OCI-LY7 (cell line): Measurements from ENCODE around the gene PTPRU.

ENCODE experiments used
- EZH2phosphoT487 ChIP-seq: fragments of 200-600 bp; sonication (generic); IDR thresholded peaks from 2 replicates; pipeline ENCODE4 v1.6.1; 2018; ENCODE audit warnings: low read depth, borderline replicate concordance, mild to moderate bottlenecking, mixed run types, antibody characterized with exemption, low read length, moderate library complexity, mixed read lengths
- TF ChIP-seq, protein P1 (sequence below): fragments of 200-600 bp; sonication (generic); conservative IDR thresholded peaks from 2 replicates; pipeline ENCODE4 v1.5.1; 2014; ENCODE audit warnings: mild to moderate bottlenecking, antibody characterized with exemption, low read length, moderate library complexity, mixed read lengths

DNA sequence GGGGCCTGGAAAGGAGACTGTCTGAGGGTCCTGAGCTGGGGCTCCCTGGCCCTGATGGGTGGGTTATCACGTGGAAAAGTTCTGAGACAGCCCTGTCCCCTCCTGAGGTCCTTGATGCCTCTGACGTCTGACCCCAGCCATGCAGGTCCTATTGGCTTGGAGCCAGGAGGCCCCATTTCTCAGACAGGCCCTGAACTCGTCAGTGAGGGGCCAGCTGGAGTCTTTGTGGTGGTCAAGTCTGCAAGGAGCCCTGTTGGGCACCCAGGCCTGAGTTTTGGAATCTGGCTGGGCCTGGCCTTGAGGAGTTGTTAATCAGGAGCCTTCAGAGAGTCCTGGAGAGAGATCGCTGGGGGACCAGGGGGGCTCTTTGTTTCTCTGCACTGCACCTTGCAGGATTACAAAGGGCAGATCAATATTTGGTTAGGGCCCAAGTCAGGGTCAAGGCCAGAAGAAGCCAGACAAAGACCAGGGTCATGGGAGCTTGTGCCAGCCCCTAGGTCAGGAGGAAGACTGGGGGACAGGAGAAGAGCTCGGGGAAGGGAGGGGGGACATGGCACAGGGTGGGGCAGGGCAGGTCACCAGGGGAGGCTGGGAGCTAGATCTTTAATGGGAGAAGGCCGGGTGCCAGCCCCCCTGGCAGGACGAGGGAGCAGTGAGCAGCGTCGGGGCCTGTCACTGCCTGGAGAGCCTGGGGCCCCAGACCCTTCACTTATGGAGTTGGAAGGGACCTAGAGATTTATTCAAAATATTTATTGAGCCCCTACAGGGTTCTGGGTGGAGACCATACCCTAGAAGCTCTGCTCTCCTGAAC is 83.2 kb downstream of the PTPRU start:
- TF ChIP-seq, protein P1, sequence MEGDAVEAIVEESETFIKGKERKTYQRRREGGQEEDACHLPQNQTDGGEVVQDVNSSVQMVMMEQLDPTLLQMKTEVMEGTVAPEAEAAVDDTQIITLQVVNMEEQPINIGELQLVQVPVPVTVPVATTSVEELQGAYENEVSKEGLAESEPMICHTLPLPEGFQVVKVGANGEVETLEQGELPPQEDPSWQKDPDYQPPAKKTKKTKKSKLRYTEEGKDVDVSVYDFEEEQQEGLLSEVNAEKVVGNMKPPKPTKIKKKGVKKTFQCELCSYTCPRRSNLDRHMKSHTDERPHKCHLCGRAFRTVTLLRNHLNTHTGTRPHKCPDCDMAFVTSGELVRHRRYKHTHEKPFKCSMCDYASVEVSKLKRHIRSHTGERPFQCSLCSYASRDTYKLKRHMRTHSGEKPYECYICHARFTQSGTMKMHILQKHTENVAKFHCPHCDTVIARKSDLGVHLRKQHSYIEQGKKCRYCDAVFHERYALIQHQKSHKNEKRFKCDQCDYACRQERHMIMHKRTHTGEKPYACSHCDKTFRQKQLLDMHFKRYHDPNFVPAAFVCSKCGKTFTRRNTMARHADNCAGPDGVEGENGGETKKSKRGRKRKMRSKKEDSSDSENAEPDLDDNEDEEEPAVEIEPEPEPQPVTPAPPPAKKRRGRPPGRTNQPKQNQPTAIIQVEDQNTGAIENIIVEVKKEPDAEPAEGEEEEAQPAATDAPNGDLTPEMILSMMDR: no peak
- no peak for TF ChIP-seq EZH2phosphoT487
